NB4 (cell line): ENCODE results near the gene KRT5.

Source experiments
- DNase-seq: peaks from one replicate; pipeline ENCODE4 v3.0.0; 2010; ENCODE audit warnings: low read depth
- H3K4me3 ChIP-seq: one replicate; pipeline ENCODE4 v1.5.1; 2011; ENCODE audit warnings: mild to moderate bottlenecking, low read depth, low read length, moderate library complexity
- CTCF ChIP-seq: IDR thresholded peaks from one replicate; pipeline ENCODE4 v1.5.1; 2012; ENCODE audit warnings: low read depth, low read length
- MAX ChIP-seq: IDR thresholded peaks from 2 replicates; pipeline ENCODE4 v1.6.1; 2011; ENCODE audit warnings: low read depth, low read length
- MYC ChIP-seq: IDR thresholded peaks from 2 replicates; pipeline ENCODE4 v1.6.1; 2011; ENCODE audit warnings: low read depth, low read length
- POLR2A ChIP-seq: IDR thresholded peaks from 2 replicates; pipeline ENCODE4 v1.6.1; 2011; ENCODE audit warnings: mild to moderate bottlenecking; ENCODE audit not compliant: insufficient read length; ENCODE audit errors: extremely low read depth

The KRT5 gene

GRCh38 chr12:52530905-52531304, 10.7 kb upstream of the KRT5 start:
- DNase-seq, result no peak
- TF ChIP-seq CTCF (no peak), POLR2A (no peak), MYC (no peak), MAX (no peak)
- no peak overlapping the region for H3K4me3 ChIP-seq

- no peak for DNase-seq
- no peak for TF ChIP-seq POLR2A
- TF ChIP-seq MAX, result no peak
- no peak for TF ChIP-seq MYC
- TF ChIP-seq CTCF, result no peak
- no peak overlapping the region for H3K4me3 ChIP-seq
These were observed 10.2 kb upstream of the KRT5 start for GRCh38 chr12:52530366-52530765.

- no peak overlapping the region for H3K4me3 ChIP-seq
- TF ChIP-seq CTCF (no peak), MAX (no peak), POLR2A (no peak), MYC (no peak)
- no peak for DNase-seq
These were observed 9.7 kb upstream of the KRT5 start for GRCh38 chr12:52529846-52530245.

GRCh38 chr12:52529417-52529816, 9.2 kb upstream of the KRT5 start:
- TF ChIP-seq MYC (no peak), CTCF (no peak), POLR2A (no peak), MAX (no peak)
- no peak for DNase-seq
- no peak overlapping the region for H3K4me3 ChIP-seq

GRCh38 chr12:52528641-52529143, 8.5 kb upstream of the KRT5 start:
- DNase-seq, result no peak
- TF ChIP-seq CTCF (no peak), POLR2A (no peak), MYC (no peak), MAX (no peak)
- H3K4me3 ChIP-seq, result no peak overlapping the region
